Measurements from ENCODE around the gene TTPAL.

GRCh38 chr20:44509762-44510161, 34.1 kb downstream of the TTPAL start:
- no peak for TF ChIP-seq CTCF (IDR thresholded peaks at IDR 0.05)
- no peak for TF ChIP-seq POLR2A (IDR thresholded peaks at IDR 0.05)
- TF ChIP-seq POLR2AphosphoS5 (IDR thresholded peaks at IDR 0.05): no peak
